Tibial artery (tissue), 4 donors: ENCODE data around the gene TIAM1.

Source experiments
- DNase-seq, 2 donors: peaks; one replicate each; pipeline ENCODE4 v3.0.0-alpha.2; 2019
- H3K27ac ChIP-seq, 2 donors: fragments of 200-600 bp; sonication (generic) in 1 of 2; 1 replicate in 1 of 2; 2 replicates in 1 of 2; pipeline ENCODE4 v1.5.1; 2018 to 2019; ENCODE audit warnings: mild to moderate bottlenecking in 1 of 2
- H3K27me3 ChIP-seq, 2 donors: fragments of 200-600 bp; sonication (generic) in 1 of 2; one replicate each; pipeline versions ENCODE4 v1.5.1 to v1.6.0; 2016 to 2019
- H3K36me3 ChIP-seq, 3 donors: fragments of 200-600 bp; sonication (generic) in 2 of 3; one replicate each; pipeline ENCODE4 v1.5.1; 2016 to 2019; ENCODE audit warnings: mild to moderate bottlenecking in 2 of 3
- H3K4me1 ChIP-seq, 4 donors: fragments of 200-600 bp; sonication (generic) in 2 of 4; 1 replicate in 3 of 4; 2 replicates in 1 of 4; pipeline ENCODE4 v1.5.1; 2016 to 2019
- H3K4me3 ChIP-seq, 2 donors: fragments of 200-600 bp; sonication (generic) in 1 of 2; 1 replicate in 1 of 2; 2 replicates in 1 of 2; pipeline ENCODE4 v1.5.1; 2018 to 2019; ENCODE audit warnings: mild to moderate bottlenecking in 2 of 2
- H3K9me3 ChIP-seq, 3 donors: fragments of 200-600 bp; sonication (generic) in 1 of 3; one replicate each; pipeline ENCODE4 v1.5.1; 2016 to 2019
- intact Hi-C: fragments of 100-400 bp; cut with DNase I; formaldehyde crosslinking; loops from one replicate; pipeline ENCODE4 v1.15.0; 2023; ENCODE audit warnings: low total_unique reads
- TF ChIP-seq, protein P1 (sequence below), 2 experiments: fragments of 200-600 bp in 1 of 2; fragments of 450-650 bp in 1 of 2; IDR thresholded peaks; one replicate each; pipeline ENCODE4 v1.5.1; 2017 to 2019; ENCODE audit warnings: antibody characterized with exemption in 2 of 2, mild to moderate bottlenecking in 1 of 2, moderate library complexity in 1 of 2

TIAM1 gene

GRCh38 chr21:31293986-31294385 lies 50.1 kb downstream of the TIAM1 start:
- intact Hi-C loops: no loop called here
- H3K9me3 ChIP-seq: no peaks in the 10 kb centered on the region
- no peaks in the 10 kb centered on the region for H3K36me3 ChIP-seq
- no peak overlapping the region for H3K4me3 ChIP-seq
- TF ChIP-seq, protein P1, sequence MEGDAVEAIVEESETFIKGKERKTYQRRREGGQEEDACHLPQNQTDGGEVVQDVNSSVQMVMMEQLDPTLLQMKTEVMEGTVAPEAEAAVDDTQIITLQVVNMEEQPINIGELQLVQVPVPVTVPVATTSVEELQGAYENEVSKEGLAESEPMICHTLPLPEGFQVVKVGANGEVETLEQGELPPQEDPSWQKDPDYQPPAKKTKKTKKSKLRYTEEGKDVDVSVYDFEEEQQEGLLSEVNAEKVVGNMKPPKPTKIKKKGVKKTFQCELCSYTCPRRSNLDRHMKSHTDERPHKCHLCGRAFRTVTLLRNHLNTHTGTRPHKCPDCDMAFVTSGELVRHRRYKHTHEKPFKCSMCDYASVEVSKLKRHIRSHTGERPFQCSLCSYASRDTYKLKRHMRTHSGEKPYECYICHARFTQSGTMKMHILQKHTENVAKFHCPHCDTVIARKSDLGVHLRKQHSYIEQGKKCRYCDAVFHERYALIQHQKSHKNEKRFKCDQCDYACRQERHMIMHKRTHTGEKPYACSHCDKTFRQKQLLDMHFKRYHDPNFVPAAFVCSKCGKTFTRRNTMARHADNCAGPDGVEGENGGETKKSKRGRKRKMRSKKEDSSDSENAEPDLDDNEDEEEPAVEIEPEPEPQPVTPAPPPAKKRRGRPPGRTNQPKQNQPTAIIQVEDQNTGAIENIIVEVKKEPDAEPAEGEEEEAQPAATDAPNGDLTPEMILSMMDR (IDR thresholded peaks at IDR 0.05): no peak
- no peaks in the 10 kb centered on the region for H3K27me3 ChIP-seq
- H3K4me1 ChIP-seq: no peaks in the 10 kb centered on the region
- no peak for DNase-seq
- no peak overlapping the region for H3K27ac ChIP-seq

GRCh38 chr21:31290765-31291164 lies 53.3 kb downstream of the TIAM1 start:
- Histone ChIP-seq H3K4me3 (no peak overlapping the region), H3K36me3 (no peaks in the 10 kb centered on the region), H3K27me3 (no peaks in the 10 kb centered on the region), H3K9me3 (no peaks in the 10 kb centered on the region), H3K4me1 (no peaks in the 10 kb centered on the region), H3K27ac (no peak overlapping the region)
- TF ChIP-seq, protein P1 (IDR thresholded peaks at IDR 0.05): no peak
- intact Hi-C loops: no loop called here
- no peak for DNase-seq

DNA sequence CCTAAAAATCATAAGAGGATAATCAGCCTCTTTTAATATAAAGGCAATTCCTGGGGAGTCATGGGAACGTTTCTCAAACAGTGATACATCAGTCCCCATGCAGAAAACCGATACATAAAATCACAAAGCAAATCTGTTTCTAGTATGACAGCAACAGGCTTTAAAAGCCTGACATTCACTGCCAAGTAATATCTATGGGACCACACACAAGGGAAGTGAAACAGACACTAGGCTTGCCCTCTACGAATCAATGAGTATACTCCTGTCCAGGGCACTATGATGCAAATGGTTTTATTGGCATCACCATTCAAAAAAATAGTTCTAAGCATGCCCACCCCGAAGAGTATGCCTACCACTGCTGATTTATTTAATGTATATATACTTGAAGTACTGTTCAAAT lies 54.4 kb downstream of the TIAM1 start:
- no peak for DNase-seq
- intact Hi-C loops: no loop called here
- Histone ChIP-seq H3K27me3 (no peaks in the 10 kb centered on the region), H3K4me1 (no peaks in the 10 kb centered on the region), H3K4me3 (no peak overlapping the region), H3K9me3 (no peaks in the 10 kb centered on the region), H3K36me3 (no peaks in the 10 kb centered on the region), H3K27ac (no peak overlapping the region)
- TF ChIP-seq, protein P1 (IDR thresholded peaks at IDR 0.05): no peak

DNA sequence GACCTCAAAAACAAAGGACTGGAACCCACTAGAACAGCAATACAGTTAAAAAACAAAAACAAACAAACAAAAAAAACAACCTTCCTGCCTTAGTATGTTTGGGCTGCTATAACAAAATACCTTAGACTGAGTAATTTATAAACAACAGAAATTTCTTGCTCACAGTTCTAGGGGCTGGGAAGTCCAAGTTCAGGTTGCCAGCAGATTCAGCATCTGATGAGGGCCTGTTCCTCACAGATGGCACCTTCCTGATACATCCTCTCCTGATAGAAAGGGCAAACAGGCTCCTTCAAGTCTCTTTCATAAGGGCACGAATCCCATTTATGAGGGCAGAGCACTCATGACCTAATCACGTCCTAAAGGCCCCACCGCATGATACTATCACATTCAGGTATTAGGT lies 55.9 kb downstream of the TIAM1 start:
- intact Hi-C loops: no loop called here
- H3K27me3 ChIP-seq: no peaks in the 10 kb centered on the region
- TF ChIP-seq, protein P1 (IDR thresholded peaks at IDR 0.05): no peak
- H3K4me3 ChIP-seq: no peak overlapping the region
- H3K9me3 ChIP-seq: no peaks in the 10 kb centered on the region
- no peak for DNase-seq
- H3K27ac ChIP-seq: no peak overlapping the region
- H3K4me1 ChIP-seq: no peaks in the 10 kb centered on the region
- H3K36me3 ChIP-seq: no peaks in the 10 kb centered on the region

DNA sequence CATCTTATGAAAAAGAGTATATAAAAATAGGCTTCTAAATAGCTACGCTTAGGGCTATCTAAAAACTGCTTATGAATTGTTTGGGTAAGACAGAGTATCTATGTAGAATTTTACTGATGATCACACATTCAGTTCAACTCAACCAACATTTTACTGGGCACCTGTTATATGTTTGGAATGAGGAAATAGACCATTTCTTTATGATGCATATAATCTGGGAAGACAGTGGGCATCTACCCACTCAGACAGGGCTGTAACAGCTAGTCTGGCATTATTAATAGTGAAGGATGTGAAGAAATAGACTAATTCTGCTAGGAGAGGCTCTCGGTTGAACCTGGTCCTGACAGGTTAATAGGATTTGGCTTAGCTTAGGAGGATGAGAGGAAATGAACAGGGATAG lies 56.9 kb downstream of the TIAM1 start:
- intact Hi-C loops: no loop called here
- Histone ChIP-seq H3K4me3 (no peak overlapping the region), H3K9me3 (no peaks in the 10 kb centered on the region), H3K4me1 (no peaks in the 10 kb centered on the region), H3K27ac (no peak overlapping the region), H3K27me3 (no peaks in the 10 kb centered on the region), H3K36me3 (no peaks in the 10 kb centered on the region)
- TF ChIP-seq, protein P1 (IDR thresholded peaks at IDR 0.05): no peak
- DNase-seq: no peak

GRCh38 chr21:31286621-31287020 lies 57.4 kb downstream of the TIAM1 start:
- TF ChIP-seq, protein P1 (IDR thresholded peaks at IDR 0.05): no peak
- Histone ChIP-seq H3K4me3 (no peak overlapping the region), H3K36me3 (no peaks in the 10 kb centered on the region), H3K9me3 (no peaks in the 10 kb centered on the region), H3K4me1 (no peaks in the 10 kb centered on the region), H3K27me3 (no peaks in the 10 kb centered on the region), H3K27ac (no peak overlapping the region)
- DNase-seq: no peak
- intact Hi-C loops: no loop called here
